Panc1 (cell line): ENCODE results near the gene NOXA1. TPM values are rescaled to one million over a fixed set of nuclear protein-coding genes. Genes with fewer than 3 reads are reported as not detected.

Source experiments
- ATAC-seq: fragments of 200-7000 bp; cut with Tn5 transposase; 2 replicates; pipeline ENCODE4 v1.9.1; 2020; ENCODE audit warnings: mild to moderate bottlenecking, moderate library complexity
- BruUV-seq: library from RNA; stranded (reverse); fragments of 400-500 nt; replicated peaks from 2 replicates; lab custom pipeline; 2021; lab: Mats Ljungman, UMichigan
- CTCF ChIA-PET: fragments of 300-600 bp; sonication (Branson Sonifier 250); formaldehyde crosslinking; loops from one replicate; lab custom pipeline; 2022; ENCODE audit warnings: antibody characterized with exemption; lab: Charles Lee
- POLR2A ChIA-PET: fragments of 300-600 bp; sonication (Branson Sonifier 250); formaldehyde crosslinking; loops from one replicate; lab custom pipeline; 2022; ENCODE audit warnings: antibody characterized with exemption; lab: Charles Lee
- DNase-seq: peaks from one replicate; pipeline ENCODE4 v3.0.0-alpha.2; 2010; ENCODE audit warnings: low read depth, low spot score
- H3K27ac ChIP-seq: 2 replicates; pipeline ENCODE4 v1.5.1; 2011; ENCODE audit warnings: mild to moderate bottlenecking, low read length, inconsistent platforms
- H3K27me3 ChIP-seq: fragments of 200-500 bp; sonication (Bioruptor generic); 2 replicates; pipeline ENCODE4 v1.6.0; 2014; ENCODE audit warnings: low read length, inconsistent platforms; ENCODE audit not compliant: control insufficient read depth, insufficient read depth
- H3K36me3 ChIP-seq: fragments of 200-500 bp; sonication (Bioruptor generic); 2 replicates; pipeline ENCODE4 v1.5.1; 2014; ENCODE audit warnings: inconsistent platforms, mild to moderate bottlenecking, low read length, moderate library complexity; ENCODE audit not compliant: control insufficient read depth, insufficient read depth
- H3K4me1 ChIP-seq: 2 replicates; pipeline ENCODE4 v1.5.1; 2011; ENCODE audit warnings: inconsistent platforms, mild to moderate bottlenecking, low read length, moderate library complexity; ENCODE audit not compliant: control insufficient read depth, insufficient read depth
- H3K4me3 ChIP-seq, 2 experiments: 2 replicates each; pipeline ENCODE4 v1.5.1; 2011 to 2012; ENCODE audit warnings: low read depth in 2 of 2, low read length in 2 of 2, mild to moderate bottlenecking in 2 of 2, inconsistent platforms in 1 of 2, moderate library complexity in 1 of 2
- H3K9me3 ChIP-seq: fragments of 200-500 bp; sonication (Bioruptor generic); 2 replicates; pipeline ENCODE4 v1.5.1; 2014; ENCODE audit warnings: low read depth, mild to moderate bottlenecking, inconsistent platforms, low read length, moderate library complexity; ENCODE audit not compliant: control insufficient read depth, insufficient read depth
- POLR2AphosphoS5 ChIP-seq: IDR thresholded peaks from 2 replicates; pipeline ENCODE4 v1.6.1; 2012; ENCODE audit warnings: mild to moderate bottlenecking, low read depth, low read length, moderate library complexity
- SIN3A ChIP-seq: IDR thresholded peaks from 2 replicates; pipeline ENCODE4 v1.6.1; 2012; ENCODE audit warnings: low read depth, mild to moderate bottlenecking, low read length, moderate library complexity, borderline replicate concordance; ENCODE audit not compliant: insufficient read depth
- TCF7L2 ChIP-seq: IDR thresholded peaks from 2 replicates; pipeline ENCODE4 v1.6.1; 2011; ENCODE audit warnings: mild to moderate bottlenecking, low read depth, low read length, inconsistent platforms
- in situ Hi-C: cut with HindIII; loops from 2 replicates; pipeline ENCODE4 v1.10.0; 2016; ENCODE audit warnings: low sequenced_read_pairs, low pct_unique_long_range_greater_than_20kb
- intact Hi-C: fragments of 100-400 bp; cut with micrococcal nuclease; formaldehyde crosslinking; loops from one replicate; pipeline ENCODE4 v1.10.0; 2022; ENCODE audit not compliant: unreplicated experiment
- total RNA-seq: library from RNA; stranded (reverse); gene quantifications from one replicate; pipeline ENCODE4 v1.2.1, GENCODE V29; 2021; ENCODE audit not compliant: unreplicated experiment
- TF ChIP-seq, protein P1 (sequence below), 2 experiments: IDR thresholded peaks; 2 replicates each; pipeline ENCODE4 v1.6.1; 2011 to 2012; ENCODE audit warnings: low read depth in 2 of 2, control low read depth in 1 of 2, low read length in 1 of 2, mild to moderate bottlenecking in 1 of 2, moderate library complexity in 1 of 2; ENCODE audit not compliant: insufficient read depth in 1 of 2
- TF ChIP-seq, protein P2 (sequence below): fragments of 450-650 bp; IDR thresholded peaks from 2 replicates; pipeline ENCODE4 v1.5.1; 2017; ENCODE audit warnings: mild to moderate bottlenecking

NOXA1 gene
- total RNA-seq, 1 experiment from 2014 or later = 3.7 TPM

DNA sequence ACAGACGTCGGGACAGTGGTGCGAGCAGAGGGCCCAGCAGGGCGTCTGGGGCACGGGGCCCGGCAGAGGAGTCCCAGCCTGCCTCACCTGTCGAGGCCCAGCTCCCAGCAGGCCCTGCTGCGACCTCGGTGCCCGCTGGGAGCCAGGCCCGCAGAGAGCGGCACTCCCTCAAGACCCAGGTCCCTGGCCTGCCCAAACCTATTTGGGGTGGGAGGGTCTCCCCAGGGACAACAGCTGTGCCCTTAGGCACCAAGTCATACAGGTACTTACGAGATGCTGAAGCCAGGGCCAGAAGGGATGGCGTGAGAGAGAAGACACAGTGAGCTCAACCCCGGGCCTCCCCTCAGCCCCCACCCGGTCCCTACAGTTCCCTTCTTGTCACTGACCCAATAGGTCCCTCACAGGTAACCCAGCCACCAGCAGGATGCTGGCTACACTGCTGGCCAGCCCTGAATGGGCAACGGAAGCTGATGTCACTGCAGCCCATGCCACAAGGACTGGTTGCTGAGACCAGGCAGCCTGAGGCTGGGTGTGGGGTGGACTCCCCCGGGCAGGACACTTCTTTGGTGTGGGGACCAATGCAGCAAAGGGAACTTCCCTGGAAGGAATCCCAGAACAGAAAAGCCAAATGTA, 32.3 kb downstream of the NOXA1 start:
- ChIA-PET CTCF (no interaction called here), POLR2A (no interaction called here)
- peaks cover 30% of the 10 kb centered on the region for H3K4me1 ChIP-seq
- TF ChIP-seq TCF7L2 (no peak), POLR2AphosphoS5 (no peak), SIN3A (no peak)
- TF ChIP-seq, protein P1, sequence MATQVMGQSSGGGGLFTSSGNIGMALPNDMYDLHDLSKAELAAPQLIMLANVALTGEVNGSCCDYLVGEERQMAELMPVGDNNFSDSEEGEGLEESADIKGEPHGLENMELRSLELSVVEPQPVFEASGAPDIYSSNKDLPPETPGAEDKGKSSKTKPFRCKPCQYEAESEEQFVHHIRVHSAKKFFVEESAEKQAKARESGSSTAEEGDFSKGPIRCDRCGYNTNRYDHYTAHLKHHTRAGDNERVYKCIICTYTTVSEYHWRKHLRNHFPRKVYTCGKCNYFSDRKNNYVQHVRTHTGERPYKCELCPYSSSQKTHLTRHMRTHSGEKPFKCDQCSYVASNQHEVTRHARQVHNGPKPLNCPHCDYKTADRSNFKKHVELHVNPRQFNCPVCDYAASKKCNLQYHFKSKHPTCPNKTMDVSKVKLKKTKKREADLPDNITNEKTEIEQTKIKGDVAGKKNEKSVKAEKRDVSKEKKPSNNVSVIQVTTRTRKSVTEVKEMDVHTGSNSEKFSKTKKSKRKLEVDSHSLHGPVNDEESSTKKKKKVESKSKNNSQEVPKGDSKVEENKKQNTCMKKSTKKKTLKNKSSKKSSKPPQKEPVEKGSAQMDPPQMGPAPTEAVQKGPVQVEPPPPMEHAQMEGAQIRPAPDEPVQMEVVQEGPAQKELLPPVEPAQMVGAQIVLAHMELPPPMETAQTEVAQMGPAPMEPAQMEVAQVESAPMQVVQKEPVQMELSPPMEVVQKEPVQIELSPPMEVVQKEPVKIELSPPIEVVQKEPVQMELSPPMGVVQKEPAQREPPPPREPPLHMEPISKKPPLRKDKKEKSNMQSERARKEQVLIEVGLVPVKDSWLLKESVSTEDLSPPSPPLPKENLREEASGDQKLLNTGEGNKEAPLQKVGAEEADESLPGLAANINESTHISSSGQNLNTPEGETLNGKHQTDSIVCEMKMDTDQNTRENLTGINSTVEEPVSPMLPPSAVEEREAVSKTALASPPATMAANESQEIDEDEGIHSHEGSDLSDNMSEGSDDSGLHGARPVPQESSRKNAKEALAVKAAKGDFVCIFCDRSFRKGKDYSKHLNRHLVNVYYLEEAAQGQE (IDR thresholded peaks at IDR 0.05; ENCODE audit: insufficient read depth in 1 of 2, low read depth in 2 of 2, low read length in 1 of 2) = no peak
- TF ChIP-seq, protein P2, sequence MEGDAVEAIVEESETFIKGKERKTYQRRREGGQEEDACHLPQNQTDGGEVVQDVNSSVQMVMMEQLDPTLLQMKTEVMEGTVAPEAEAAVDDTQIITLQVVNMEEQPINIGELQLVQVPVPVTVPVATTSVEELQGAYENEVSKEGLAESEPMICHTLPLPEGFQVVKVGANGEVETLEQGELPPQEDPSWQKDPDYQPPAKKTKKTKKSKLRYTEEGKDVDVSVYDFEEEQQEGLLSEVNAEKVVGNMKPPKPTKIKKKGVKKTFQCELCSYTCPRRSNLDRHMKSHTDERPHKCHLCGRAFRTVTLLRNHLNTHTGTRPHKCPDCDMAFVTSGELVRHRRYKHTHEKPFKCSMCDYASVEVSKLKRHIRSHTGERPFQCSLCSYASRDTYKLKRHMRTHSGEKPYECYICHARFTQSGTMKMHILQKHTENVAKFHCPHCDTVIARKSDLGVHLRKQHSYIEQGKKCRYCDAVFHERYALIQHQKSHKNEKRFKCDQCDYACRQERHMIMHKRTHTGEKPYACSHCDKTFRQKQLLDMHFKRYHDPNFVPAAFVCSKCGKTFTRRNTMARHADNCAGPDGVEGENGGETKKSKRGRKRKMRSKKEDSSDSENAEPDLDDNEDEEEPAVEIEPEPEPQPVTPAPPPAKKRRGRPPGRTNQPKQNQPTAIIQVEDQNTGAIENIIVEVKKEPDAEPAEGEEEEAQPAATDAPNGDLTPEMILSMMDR = no peak
- H3K36me3 ChIP-seq = no peaks in the 10 kb centered on the region; the same call in 1 of the 2 replicates
- no peaks in the 10 kb centered on the region for H3K27me3 ChIP-seq
- BruUV-seq = no TSS peak
- peak overlapping the region; percentile 54; the same call in 1 of the 2 replicates for H3K27ac ChIP-seq
- H3K4me3 ChIP-seq = no peak overlapping the region
- DNase-seq (no peak), ATAC-seq (no peak)
- intact Hi-C loops (no loop called here), in situ Hi-C loops (no loop called here)
- H3K9me3 ChIP-seq = no peaks in the 10 kb centered on the region

DNA sequence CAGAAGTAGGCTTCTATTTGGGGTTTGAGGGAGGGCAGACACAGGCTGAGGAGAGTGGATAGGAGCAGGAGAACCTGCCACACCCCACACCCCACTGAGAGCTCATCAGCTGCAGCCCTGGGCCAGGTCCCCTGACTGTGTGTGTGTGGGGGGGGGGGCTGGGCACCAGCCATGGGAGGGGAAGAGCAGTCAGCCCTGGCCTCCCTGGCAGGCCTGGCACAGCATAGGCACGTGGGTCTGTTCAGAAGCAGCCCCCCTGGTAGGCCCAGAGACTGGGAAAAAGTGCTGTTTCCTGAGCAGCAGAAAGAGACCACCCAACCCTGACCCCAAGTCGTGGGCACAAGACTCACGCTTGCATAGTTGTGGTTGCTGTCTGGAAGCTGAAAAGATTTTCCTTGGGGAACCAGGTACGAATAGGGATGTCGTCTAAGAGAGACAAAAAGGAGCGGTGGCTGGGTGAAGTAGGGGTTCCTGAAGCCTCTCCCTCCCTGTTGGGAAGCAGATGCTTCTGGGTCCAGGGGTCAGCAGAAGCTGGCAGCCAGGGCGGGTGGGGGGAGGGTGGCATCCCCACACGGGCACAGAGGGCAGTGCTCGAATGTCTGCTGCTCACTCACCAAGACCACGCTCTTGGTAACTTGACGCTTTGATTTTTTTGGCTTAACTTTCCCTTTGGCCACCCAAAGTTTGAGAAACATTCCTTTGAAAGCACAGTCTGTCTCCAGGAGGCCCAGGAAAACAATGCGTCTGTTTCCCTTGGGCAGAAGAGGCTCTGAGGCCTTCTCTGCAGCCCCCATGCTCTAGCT, 33.1 kb downstream of the NOXA1 start:
- Histone ChIP-seq H3K27me3 (no peaks in the 10 kb centered on the region), H3K27ac (no peak overlapping the region), H3K4me1 (peaks cover 30% of the 10 kb centered on the region), H3K9me3 (no peaks in the 10 kb centered on the region), H3K36me3 (no peaks in the 10 kb centered on the region; the same call in 1 of the 2 replicates), H3K4me3 (no peak overlapping the region)
- ATAC-seq (no peak), DNase-seq (no peak)
- in situ Hi-C loops = no loop called here
- TF ChIP-seq, protein P2 = no peak
- TF ChIP-seq SIN3A = no peak
- ChIA-PET POLR2A (interaction anchor here (0.7 kb wide), 1 partner anchor 38 kb away, joined by 10 read pairs; no protein-coding TSS in a partner anchor), CTCF (no interaction called here)
- BruUV-seq = no TSS peak
- intact Hi-C loops = no loop called here
